Activated CD4-positive, alpha-beta memory T cell treated with anti-CD3 and anti-CD28 coated beads, Interleukin-2, amount 10 ng/mL, durations not matched to agents 7 days and 5 days (primary cell): Measurements from ENCODE around the gene OMP. TPM values are rescaled to one million over a fixed set of nuclear protein-coding genes. Genes with fewer than 3 reads are reported as not detected.
"Not testable (repeated sequence)": the region's sequence is repeated elsewhere in the genome, so short reads cannot be mapped to it uniquely, and the experiment has no call there.

ENCODE experiments used
- CTCF ChIA-PET: fragments of 350-600 bp; sonication (Branson Sonifier 250); formaldehyde crosslinking; loops from one replicate; lab custom pipeline; 2021; ENCODE audit warnings: antibody characterized with exemption, inconsistent platforms; lab: Charles Lee
- POLR2A ChIA-PET: fragments of 350-600 bp; sonication (Branson Sonifier 250); formaldehyde crosslinking; loops from one replicate; lab custom pipeline; 2021; ENCODE audit warnings: antibody characterized with exemption; lab: Charles Lee
- DNase-seq: peaks from one replicate; pipeline ENCODE4 v3.0.0-alpha.2; 2020
- H3K27ac Mint-ChIP-seq: one replicate; pipeline ENCODE4 v1.8.0; 2021; ENCODE audit warnings: mild to moderate bottlenecking, mixed read lengths
- H3K27me3 Mint-ChIP-seq: one replicate; pipeline ENCODE4 v1.8.0; 2021; ENCODE audit warnings: mixed read lengths
- H3K36me3 Mint-ChIP-seq: one replicate; pipeline ENCODE4 v1.8.0; 2021; ENCODE audit warnings: low read depth, mixed read lengths
- H3K4me1 Mint-ChIP-seq: one replicate; pipeline ENCODE4 v1.8.0; 2021; ENCODE audit warnings: mixed read lengths
- H3K4me3 Mint-ChIP-seq: one replicate; pipeline ENCODE4 v1.8.0; 2021; ENCODE audit warnings: mild to moderate bottlenecking, mixed read lengths
- H3K9me3 Mint-ChIP-seq: one replicate; pipeline ENCODE4 v1.8.0; 2021; ENCODE audit warnings: mixed read lengths
- total RNA-seq, 2 experiments: library from RNA; stranded (reverse); gene quantifications; one replicate each; pipeline ENCODE4 v1.2.3, GENCODE V29; 2021

The OMP gene, protein sequence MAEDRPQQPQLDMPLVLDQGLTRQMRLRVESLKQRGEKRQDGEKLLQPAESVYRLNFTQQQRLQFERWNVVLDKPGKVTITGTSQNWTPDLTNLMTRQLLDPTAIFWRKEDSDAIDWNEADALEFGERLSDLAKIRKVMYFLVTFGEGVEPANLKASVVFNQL
- total RNA-seq: not detected

DNA sequence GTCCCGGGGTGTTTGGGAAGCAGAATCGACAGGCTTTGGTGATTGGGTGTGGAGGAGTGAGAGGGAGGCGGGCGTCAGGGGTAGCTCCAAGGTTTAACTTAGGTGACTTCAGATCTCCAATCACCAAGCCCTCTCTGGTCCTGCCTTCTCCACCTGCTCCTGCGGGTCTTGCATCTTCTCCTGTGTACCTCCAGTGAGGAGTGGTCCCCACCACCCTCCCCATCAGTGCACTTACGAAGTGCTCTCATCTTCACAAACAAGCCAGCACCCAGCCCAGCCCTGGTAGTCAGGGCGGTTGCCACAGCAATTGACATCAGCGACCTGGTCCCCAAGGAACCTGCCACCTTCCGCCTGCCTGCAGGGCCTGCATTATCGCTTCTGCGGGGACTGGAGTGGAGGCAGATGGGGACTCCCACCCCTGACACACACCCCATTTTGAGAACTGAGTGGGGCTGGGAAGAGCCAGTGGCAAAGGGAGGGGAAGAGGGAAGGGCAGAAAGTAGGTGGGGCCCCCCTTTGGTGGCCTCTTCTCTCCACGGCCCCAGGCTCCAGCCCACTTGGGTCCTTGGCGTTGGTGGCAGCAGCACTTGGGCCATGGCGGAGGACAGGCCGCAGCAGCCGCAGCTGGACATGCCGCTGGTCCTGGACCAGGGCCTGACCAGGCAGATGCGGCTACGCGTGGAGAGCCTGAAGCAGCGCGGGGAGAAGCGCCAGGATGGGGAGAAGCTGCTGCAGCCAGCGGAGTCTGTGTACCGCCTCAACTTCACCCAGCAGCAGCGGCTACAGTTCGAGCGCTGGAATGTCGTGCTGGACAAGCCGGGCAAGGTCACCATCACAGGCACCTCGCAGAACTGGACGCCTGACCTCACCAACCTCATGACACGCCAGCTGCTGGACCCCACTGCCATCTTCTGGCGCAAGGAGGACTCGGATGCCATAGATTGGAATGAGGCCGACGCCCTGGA, at the start of gene OMP:
Gene OMP (plus strand): TSS at position 595 of the 965 bp plus-strand sequence. CDS start 0 bp downstream, at position 595.
- Mint-ChIP-seq H3K4me1 (no peaks in the 10 kb centered on the region), H3K27ac (no peak within 1 kb of the TSS), H3K27me3 (no peaks in the 10 kb centered on the region), H3K9me3 (no peaks in the 10 kb centered on the region), H3K4me3 (no peak within 1 kb of the TSS), H3K36me3 (no peaks in the 10 kb centered on the region)
- DNase-seq: no peak
- ChIA-PET POLR2A (no interaction called here), CTCF (interaction anchor here (1.0 to 1.6 kb wide), 2 partner anchors 11 to 25 kb away, joined by 3 to 6 read pairs; no protein-coding TSS in a partner anchor)

DNA sequence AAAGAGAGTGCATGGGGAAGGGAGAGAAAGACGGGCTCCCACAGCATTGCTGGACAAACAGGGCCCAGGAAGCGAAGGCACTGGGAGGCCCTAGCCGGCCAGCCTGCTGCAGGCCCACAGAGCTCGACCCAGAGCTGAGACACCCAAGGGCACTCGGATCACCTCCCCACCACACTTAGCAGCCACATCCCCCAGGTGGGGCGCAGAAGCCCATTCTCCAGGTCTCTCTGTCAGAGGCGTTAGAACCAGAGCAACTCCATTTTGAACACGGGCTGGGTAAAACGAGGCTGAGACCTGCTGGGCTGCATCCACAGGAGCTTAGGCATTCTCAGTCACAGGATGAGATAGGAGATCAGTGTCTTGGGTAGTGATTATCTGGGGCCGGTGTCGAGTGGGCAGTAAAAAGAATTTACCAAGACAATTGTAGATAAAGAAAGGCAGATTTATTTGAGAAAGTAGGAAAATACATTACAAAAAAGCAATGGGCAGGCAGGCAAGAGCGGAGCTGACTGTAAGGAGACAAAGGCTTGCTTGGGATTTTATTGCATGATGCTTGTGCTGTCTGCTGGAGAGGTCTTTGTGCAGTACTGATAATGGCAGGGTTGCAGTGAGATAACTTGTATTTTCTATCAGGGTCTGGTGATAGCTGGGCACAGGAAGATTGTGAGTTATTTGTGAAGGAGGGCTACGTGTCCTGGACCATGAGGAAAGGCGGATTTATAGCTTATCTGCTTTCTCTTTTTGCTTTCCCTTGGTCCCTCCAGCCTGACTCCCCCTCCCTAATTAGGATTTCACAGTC, 49.2 kb upstream of the OMP start:
- DNase-seq: no peak
- no peaks in the 10 kb centered on the region for H3K36me3 Mint-ChIP-seq
- POLR2A ChIA-PET: interaction anchor here (2.1 kb wide), 1 partner anchor 29 kb away, joined by 6 read pairs; no protein-coding TSS in a partner anchor

DNA sequence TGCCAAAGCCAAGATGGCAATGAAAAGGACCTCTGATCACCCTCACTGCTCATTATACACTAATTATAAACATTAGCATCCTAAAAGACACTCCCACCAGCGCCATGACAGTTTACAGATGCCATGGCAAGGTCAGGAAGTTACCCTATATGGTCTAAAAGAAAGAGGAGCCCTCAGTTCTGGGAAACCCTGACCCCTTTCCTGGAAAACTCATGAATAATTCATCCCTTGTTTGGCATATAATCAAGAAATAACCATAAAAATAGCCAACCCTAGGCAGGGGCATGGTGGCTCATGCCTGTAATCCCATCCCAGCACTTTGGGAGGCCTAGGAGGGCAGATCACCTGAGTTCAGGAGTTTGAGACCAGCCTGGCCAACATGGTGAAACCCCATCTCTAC, 48.6 kb upstream of the OMP start:
- Mint-ChIP-seq H3K36me3 (no peaks in the 10 kb centered on the region), H3K9me3 (peaks cover 5% of the 10 kb centered on the region), H3K27ac (no peak overlapping the region), H3K27me3 (peaks cover 2% of the 10 kb centered on the region), H3K4me3 (no peak overlapping the region), H3K4me1 (peaks cover 1% of the 10 kb centered on the region)
- POLR2A ChIA-PET: interaction anchor here (2.1 kb wide), 1 partner anchor 28 kb away, joined by 6 read pairs; no protein-coding TSS in a partner anchor
- CTCF ChIA-PET: interaction anchor here (2.2 to 5.2 kb wide), 2 partner anchors 9 to 37 kb away, joined by 6 to 32 read pairs; no protein-coding TSS in a partner anchor
- DNase-seq: no peak

More for the DNA sequence above, 49.2 kb upstream of the OMP start:
- peaks cover 2% of the 10 kb centered on the region for H3K27me3 Mint-ChIP-seq
- H3K27ac Mint-ChIP-seq: no peak overlapping the region
- peaks cover 1% of the 10 kb centered on the region for H3K4me1 Mint-ChIP-seq
- CTCF ChIA-PET: interaction anchor here (2.2 to 5.2 kb wide), 2 partner anchors 8 to 37 kb away, joined by 6 to 32 read pairs; no protein-coding TSS in a partner anchor
- no peak overlapping the region for H3K4me3 Mint-ChIP-seq
- peaks cover 5% of the 10 kb centered on the region for H3K9me3 Mint-ChIP-seq

DNA sequence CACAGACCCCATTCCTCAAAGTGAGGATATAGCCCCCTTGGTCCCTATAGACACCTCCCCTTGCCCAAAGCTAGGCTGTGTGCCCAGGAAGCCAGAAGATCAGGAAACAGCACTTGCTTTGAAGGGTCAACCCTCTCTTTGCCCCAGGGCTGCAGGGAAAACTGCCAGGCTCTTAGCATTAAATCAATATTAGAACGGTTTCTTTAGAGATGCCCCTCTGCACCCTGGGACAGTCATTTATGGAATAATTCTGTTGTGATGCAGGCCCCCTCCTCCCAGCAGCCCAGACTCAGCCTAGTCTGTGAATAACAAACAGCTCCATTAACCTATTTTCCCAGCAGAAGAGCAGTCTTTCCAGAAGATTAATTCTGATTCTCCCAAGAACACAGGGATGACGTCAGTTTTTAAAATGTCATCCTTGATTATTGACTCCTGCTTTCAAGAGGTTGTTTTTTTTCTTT, 47.5 kb upstream of the OMP start:
- Mint-ChIP-seq H3K4me1 (peaks cover 1% of the 10 kb centered on the region), H3K4me3 (no peak overlapping the region), H3K27me3 (peaks cover 8% of the 10 kb centered on the region), H3K27ac (no peak overlapping the region), H3K9me3 (peaks cover 5% of the 10 kb centered on the region), H3K36me3 (no peaks in the 10 kb centered on the region)
- POLR2A ChIA-PET: interaction anchor here (2.1 kb wide), 1 partner anchor 27 kb away, joined by 6 read pairs; no protein-coding TSS in a partner anchor
- CTCF ChIA-PET: interaction anchor here (2.2 to 5.2 kb wide), 2 partner anchors 10 to 35 kb away, joined by 6 to 32 read pairs; no protein-coding TSS in a partner anchor
- no peak for DNase-seq

DNA sequence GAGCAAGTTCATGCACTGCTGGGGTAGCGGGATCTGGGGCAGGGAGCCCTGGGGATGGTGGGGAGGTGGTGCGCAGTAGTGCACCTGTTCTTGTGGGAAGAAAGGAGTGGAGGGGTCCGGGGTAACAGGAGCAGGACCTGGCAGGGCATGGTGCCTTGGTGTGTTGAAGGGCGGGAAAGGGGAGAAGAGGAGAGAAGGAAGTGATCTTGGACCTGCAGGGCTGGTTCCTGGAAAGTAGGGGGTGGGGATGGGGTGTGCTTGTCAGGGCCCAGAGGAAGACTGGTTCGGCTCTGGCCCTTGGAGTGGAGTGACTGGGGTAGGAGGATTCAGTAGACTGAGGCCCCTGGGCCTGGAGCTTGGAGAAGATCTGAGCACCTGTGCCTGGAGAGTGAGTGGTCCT, 46.7 kb upstream of the OMP start:
- no peak overlapping the region for H3K27ac Mint-ChIP-seq
- no peaks in the 10 kb centered on the region for H3K36me3 Mint-ChIP-seq
- H3K4me3 Mint-ChIP-seq: no peak overlapping the region
- POLR2A ChIA-PET: no interaction called here
- no peak for DNase-seq
- CTCF ChIA-PET: interaction anchor here (5.2 kb wide), 1 partner anchor 35 kb away, joined by 32 read pairs; no protein-coding TSS in a partner anchor
- H3K9me3 Mint-ChIP-seq: peaks cover 5% of the 10 kb centered on the region
- peaks cover 15% of the 10 kb centered on the region for H3K27me3 Mint-ChIP-seq
- peaks cover 1% of the 10 kb centered on the region for H3K4me1 Mint-ChIP-seq

DNA sequence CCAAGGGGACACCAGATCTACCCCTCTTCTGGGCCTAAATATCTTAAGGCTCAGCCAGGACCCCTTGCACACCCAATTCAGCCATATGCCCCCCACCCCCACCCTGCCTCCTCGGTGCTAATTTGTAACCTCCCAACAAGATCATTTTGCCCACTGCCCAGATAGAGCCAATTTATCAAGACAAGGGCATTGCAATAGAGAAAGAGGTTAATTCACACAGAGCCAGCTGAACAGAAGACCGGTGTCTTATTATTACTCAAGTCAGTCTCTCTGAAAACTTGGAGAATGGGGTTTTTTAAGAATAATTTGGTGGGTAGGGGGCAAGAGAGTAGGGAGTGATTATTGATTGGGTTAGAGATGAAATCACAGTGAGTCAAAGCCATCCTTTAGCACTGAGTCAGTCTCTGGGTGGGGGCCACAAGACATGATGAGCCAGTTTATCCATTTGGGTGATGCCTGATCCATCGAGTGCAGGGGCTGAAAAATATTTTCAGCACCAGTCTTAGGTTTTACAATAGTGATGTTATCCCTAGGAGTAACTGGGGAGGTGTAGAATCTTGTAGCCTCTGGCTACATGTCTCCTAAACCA, 45.7 kb upstream of the OMP start:
- no peak for DNase-seq
- Mint-ChIP-seq H3K27me3 (peaks cover 22% of the 10 kb centered on the region), H3K9me3 (peaks cover 6% of the 10 kb centered on the region), H3K27ac (no peak overlapping the region), H3K4me1 (peaks cover 1% of the 10 kb centered on the region), H3K4me3 (no peak overlapping the region), H3K36me3 (no peaks in the 10 kb centered on the region)
- POLR2A ChIA-PET: no interaction called here
- CTCF ChIA-PET: interaction anchor here (1.2 kb wide), 1 partner anchor 10 kb away, joined by 3 read pairs; no protein-coding TSS in a partner anchor

DNA sequence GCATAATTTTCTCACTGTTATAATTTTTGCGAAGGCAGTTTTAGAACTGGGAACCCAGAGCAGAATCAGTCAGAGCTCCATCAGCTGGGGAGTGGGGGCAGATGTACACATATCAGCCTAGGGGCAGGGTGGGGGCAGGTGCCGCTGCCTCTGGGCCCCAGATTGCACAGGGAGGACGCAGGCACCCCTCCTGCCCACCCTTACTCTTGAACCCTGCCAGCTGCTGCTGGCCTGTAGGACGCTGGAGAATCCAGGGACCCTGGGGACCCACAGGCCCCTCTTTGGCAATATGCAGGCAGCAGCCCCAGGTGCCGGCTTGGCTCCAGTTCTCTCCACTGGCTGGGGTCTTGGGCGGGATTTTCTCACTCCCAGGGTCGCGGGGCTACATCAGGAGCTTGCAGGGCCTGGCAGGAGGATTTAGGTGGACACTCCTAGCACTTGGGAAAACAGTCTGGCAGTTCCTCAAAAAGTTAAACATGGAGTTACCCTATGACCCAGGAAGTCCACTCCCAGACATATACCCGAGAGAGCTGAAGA, 44.6 kb upstream of the OMP start:
- Mint-ChIP-seq H3K4me3 (no peak overlapping the region), H3K27me3 (peaks cover 22% of the 10 kb centered on the region), H3K4me1 (peaks cover 1% of the 10 kb centered on the region), H3K9me3 (peaks cover 6% of the 10 kb centered on the region), H3K36me3 (no peaks in the 10 kb centered on the region), H3K27ac (no peak overlapping the region)
- ChIA-PET CTCF (interaction anchor here (1.1 to 1.2 kb wide), 3 partner anchors 10 to 33 kb away, joined by 3 read pairs; no protein-coding TSS in a partner anchor), POLR2A (no interaction called here)
- no peak for DNase-seq

DNA sequence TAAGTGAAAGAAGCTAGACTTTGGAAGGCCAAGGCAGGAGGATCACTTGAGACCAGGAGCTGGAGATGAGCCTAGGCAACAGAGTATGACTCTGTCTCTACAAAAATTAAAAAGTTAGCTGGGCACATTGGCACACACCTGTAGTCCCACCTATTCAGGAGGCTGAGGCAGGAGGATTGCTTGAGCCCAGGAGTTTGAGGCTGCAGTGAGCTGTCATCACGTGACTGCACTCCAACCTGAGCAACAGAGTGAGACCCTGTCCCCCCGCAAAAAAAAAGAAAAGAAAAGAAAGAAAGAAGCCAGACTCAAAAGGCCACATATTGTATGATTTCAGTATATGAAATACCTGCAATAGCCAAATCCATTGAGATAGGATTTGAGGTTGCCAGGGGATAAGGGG, 43.7 kb upstream of the OMP start:
- no peak overlapping the region for H3K4me3 Mint-ChIP-seq
- peaks cover 6% of the 10 kb centered on the region for H3K9me3 Mint-ChIP-seq
- no peak overlapping the region for H3K27ac Mint-ChIP-seq
- no peaks in the 10 kb centered on the region for H3K36me3 Mint-ChIP-seq
- ChIA-PET CTCF (interaction anchor here (1.1 kb wide), 2 partner anchors 11 to 32 kb away, joined by 3 read pairs; no protein-coding TSS in a partner anchor), POLR2A (no interaction called here)
- peaks cover 22% of the 10 kb centered on the region for H3K27me3 Mint-ChIP-seq
- H3K4me1 Mint-ChIP-seq: peaks cover 1% of the 10 kb centered on the region
- DNase-seq: no peak

DNA sequence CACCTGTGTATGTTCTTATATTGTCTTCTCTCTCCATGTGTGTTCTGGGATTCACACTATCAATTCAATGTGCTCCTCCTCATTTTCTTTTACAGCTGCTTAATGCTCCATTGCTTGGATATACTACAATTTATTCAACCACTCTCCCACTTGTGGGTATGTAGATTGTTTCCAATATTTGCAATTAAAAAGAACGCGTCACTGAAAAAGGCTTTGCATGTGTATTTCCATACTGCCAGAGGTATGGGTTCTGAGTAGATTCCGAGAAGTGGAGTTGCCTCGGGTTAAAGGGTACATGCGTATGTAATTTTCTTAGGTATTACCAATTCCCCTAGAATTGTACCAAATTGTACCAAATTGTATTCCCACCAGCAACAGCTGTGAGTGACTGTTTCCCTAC, 42.8 kb upstream of the OMP start:
- H3K36me3 Mint-ChIP-seq: no peaks in the 10 kb centered on the region
- H3K27me3 Mint-ChIP-seq: peaks cover 28% of the 10 kb centered on the region
- CTCF ChIA-PET: interaction anchor here (2.0 kb wide), 1 partner anchor 31 kb away, joined by 8 read pairs; no protein-coding TSS in a partner anchor
- H3K9me3 Mint-ChIP-seq: peaks cover 6% of the 10 kb centered on the region
- DNase-seq: no peak
- POLR2A ChIA-PET: no interaction called here
- no peaks in the 10 kb centered on the region for H3K4me1 Mint-ChIP-seq
- H3K27ac Mint-ChIP-seq: no peak overlapping the region
- H3K4me3 Mint-ChIP-seq: no peak overlapping the region

DNA sequence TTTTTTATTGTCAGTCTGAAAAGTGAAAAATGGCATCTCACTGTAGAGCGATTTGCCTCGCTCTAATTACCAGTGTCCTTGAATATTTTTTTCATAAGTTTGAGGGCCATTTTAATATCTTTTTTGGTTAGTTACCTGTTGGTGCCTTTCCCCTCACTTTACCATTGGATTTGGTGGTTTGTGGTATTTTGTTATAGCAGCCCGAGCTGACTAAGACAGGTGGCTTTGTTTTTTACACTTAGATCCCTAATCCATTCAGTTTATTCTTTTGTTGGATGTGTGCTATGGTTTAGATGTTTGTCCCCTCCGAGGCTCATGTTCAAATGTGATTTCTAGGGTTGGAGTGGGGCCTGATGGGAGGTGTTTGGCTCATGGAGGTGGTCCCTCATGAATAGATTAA, 42.4 kb upstream of the OMP start:
- Mint-ChIP-seq H3K9me3 (peaks cover 6% of the 10 kb centered on the region), H3K27me3 (peaks cover 31% of the 10 kb centered on the region), H3K4me3 (no peak overlapping the region), H3K36me3 (no peaks in the 10 kb centered on the region), H3K27ac (no peak overlapping the region), H3K4me1 (no peaks in the 10 kb centered on the region)
- no peak for DNase-seq
- POLR2A ChIA-PET: no interaction called here
- CTCF ChIA-PET: interaction anchor here (2.0 kb wide), 1 partner anchor 31 kb away, joined by 8 read pairs; no protein-coding TSS in a partner anchor

DNA sequence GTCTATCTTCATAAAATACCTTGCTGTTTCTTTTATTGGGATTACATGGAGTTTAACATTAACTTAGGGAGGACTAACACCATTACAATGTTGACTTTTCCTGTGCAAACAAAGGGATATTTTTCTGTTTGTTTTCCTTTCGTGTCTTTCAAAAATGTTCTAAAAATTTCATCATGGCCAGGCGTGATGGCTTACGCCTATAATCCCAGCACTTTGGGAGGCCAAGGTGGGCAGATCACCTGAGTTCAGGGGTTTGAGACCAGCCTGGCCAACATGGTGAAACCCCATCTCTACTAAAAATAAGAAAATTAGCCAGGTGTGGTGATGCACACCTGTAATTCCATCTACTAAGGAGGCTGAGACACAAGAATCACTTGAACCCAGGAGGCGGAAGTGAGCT, 41.4 kb upstream of the OMP start:
- DNase-seq, POLR2A ChIA-PET, H3K4me1 Mint-ChIP-seq, H3K36me3 Mint-ChIP-seq, H3K4me3 Mint-ChIP-seq, H3K9me3 Mint-ChIP-seq, H3K27ac Mint-ChIP-seq: not testable (repeated sequence)
- CTCF ChIA-PET: interaction anchor here (2.0 kb wide), 1 partner anchor 30 kb away, joined by 8 read pairs; no protein-coding TSS in a partner anchor
- H3K27me3 Mint-ChIP-seq: peaks cover 39% of the 10 kb centered on the region
